OCI-LY1 (cell line): ENCODE data around the gene SLC9A1.

Experiments
- H2AFZ ChIP-seq: fragments of 200-600 bp; sonication (generic), shearing (Covaris generic); 2 replicates; pipeline ENCODE4 v1.6.0; 2014; ENCODE audit warnings: antibody characterized with exemption, mild to moderate bottlenecking, low read length
- H3F3A ChIP-seq: fragments of 200-600 bp; sonication (generic), shearing (Covaris generic); 2 replicates; pipeline ENCODE4 v1.6.0; 2014; ENCODE audit warnings: mild to moderate bottlenecking, antibody characterized with exemption, low read length, moderate library complexity; ENCODE audit not compliant: insufficient read depth
- H3K27ac ChIP-seq: fragments of 200-600 bp; sonication (generic); 2 replicates; pipeline ENCODE4 v1.5.1; 2014; ENCODE audit warnings: low read length, mixed run types, mild to moderate bottlenecking, low read depth; ENCODE audit not compliant: poor library complexity, severe bottlenecking
- H3K27me3 ChIP-seq: fragments of 200-600 bp; sonication (generic); 2 replicates; pipeline ENCODE4 v1.6.0; 2014; ENCODE audit warnings: antibody characterized with exemption, mild to moderate bottlenecking, low read length, moderate library complexity; ENCODE audit not compliant: insufficient read depth
- H3K36me3 ChIP-seq: fragments of 200-600 bp; sonication (generic); 2 replicates; pipeline ENCODE4 v1.6.1; 2014; ENCODE audit warnings: mild to moderate bottlenecking, antibody characterized with exemption, low read length, moderate library complexity, mixed read lengths; ENCODE audit not compliant: insufficient read depth
- H3K4me1 ChIP-seq: fragments of 200-600 bp; sonication (generic); 2 replicates; pipeline ENCODE4 v1.5.1; 2014; ENCODE audit warnings: mild to moderate bottlenecking, low read length, moderate library complexity; ENCODE audit not compliant: insufficient read depth, severe bottlenecking
- H3K4me2 ChIP-seq: fragments of 200-600 bp; sonication (generic), shearing (Covaris generic); 2 replicates; pipeline ENCODE4 v1.6.1; 2014; ENCODE audit warnings: low read length
- H3K4me3 ChIP-seq: fragments of 200-600 bp; sonication (generic); 2 replicates; pipeline ENCODE4 v1.5.1; 2014; ENCODE audit warnings: low read length, low read depth, mild to moderate bottlenecking, mixed read lengths; ENCODE audit not compliant: poor library complexity, severe bottlenecking
- H3K79me2 ChIP-seq: fragments of 200-600 bp; shearing (Covaris generic); 2 replicates; pipeline ENCODE4 v1.6.1; 2016; ENCODE audit warnings: mixed run types, low read length, mixed read lengths; ENCODE audit not compliant: insufficient read depth
- H3K9ac ChIP-seq: fragments of 200-600 bp; sonication (generic), shearing (Covaris generic); 2 replicates; pipeline ENCODE4 v1.6.1; 2014; ENCODE audit warnings: mild to moderate bottlenecking, low read length, mixed read lengths
- H3K9me2 ChIP-seq: fragments of 200-600 bp; sonication (generic), shearing (Covaris generic); 2 replicates; pipeline ENCODE4 v1.6.1; 2014; ENCODE audit warnings: low read depth, mild to moderate bottlenecking, low read length, mixed read lengths
- H3K9me3 ChIP-seq: fragments of 200-600 bp; shearing (Covaris generic); 2 replicates; pipeline ENCODE4 v1.6.1; 2014; ENCODE audit warnings: low read length, mixed read lengths
- H4K20me1 ChIP-seq: fragments of 200-600 bp; sonication (generic), shearing (Covaris generic); 2 replicates; pipeline ENCODE4 v1.6.0; 2016; ENCODE audit warnings: mild to moderate bottlenecking, low read length; ENCODE audit not compliant: insufficient read depth
- EZH2 ChIP-seq: fragments of 200-600 bp; sonication (generic), shearing (Covaris generic); IDR thresholded peaks from 2 replicates; pipeline ENCODE4 v1.8.0; 2017; ENCODE audit warnings: borderline replicate concordance, mixed run types, mild to moderate bottlenecking, antibody characterized with exemption, low read length, moderate library complexity, mixed read lengths
- TF ChIP-seq, protein P1 (sequence below): fragments of 200-600 bp; sonication (generic), shearing (Covaris generic); IDR thresholded peaks from 2 replicates; pipeline ENCODE4 v1.5.1; 2017; ENCODE audit warnings: mild to moderate bottlenecking, antibody characterized with exemption, low read length, moderate library complexity, mixed read lengths

Gene SLC9A1

DNA sequence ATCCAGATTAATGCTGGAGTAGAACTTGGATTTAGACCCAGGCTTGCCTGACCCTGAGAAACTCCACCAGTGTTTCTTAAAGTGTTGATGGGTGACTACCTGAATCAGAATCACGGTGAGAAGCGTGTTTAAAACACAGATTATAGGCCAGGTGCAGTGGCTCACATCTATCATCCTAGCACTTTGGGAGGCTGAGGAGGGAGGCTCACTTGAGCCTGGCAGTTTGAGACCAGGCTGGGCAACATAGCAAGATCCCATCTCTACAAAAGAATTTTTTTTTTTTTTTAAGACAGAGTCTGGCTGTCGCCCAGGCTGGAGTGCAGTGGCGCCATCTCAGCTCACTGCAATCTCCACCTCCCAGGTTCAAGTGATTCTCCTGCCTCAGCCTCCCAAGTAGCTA, 86.0 kb downstream of the SLC9A1 start:
- H3K4me2 ChIP-seq, result no peak overlapping the region
- peaks cover 30% of the 10 kb centered on the region for H3K4me1 ChIP-seq
- no peak overlapping the region for H3K27ac ChIP-seq
- H3K9ac ChIP-seq, result no peak overlapping the region
- H4K20me1 ChIP-seq, result no peaks in the 10 kb centered on the region
- no peaks in the 10 kb centered on the region for H3K9me3 ChIP-seq
- no peak overlapping the region for H2AFZ ChIP-seq
- H3K27me3 ChIP-seq, result no peaks in the 10 kb centered on the region
- H3K79me2 ChIP-seq, result no peaks in the 10 kb centered on the region
- H3K36me3 ChIP-seq, result no peaks in the 10 kb centered on the region
- TF ChIP-seq, protein P1, sequence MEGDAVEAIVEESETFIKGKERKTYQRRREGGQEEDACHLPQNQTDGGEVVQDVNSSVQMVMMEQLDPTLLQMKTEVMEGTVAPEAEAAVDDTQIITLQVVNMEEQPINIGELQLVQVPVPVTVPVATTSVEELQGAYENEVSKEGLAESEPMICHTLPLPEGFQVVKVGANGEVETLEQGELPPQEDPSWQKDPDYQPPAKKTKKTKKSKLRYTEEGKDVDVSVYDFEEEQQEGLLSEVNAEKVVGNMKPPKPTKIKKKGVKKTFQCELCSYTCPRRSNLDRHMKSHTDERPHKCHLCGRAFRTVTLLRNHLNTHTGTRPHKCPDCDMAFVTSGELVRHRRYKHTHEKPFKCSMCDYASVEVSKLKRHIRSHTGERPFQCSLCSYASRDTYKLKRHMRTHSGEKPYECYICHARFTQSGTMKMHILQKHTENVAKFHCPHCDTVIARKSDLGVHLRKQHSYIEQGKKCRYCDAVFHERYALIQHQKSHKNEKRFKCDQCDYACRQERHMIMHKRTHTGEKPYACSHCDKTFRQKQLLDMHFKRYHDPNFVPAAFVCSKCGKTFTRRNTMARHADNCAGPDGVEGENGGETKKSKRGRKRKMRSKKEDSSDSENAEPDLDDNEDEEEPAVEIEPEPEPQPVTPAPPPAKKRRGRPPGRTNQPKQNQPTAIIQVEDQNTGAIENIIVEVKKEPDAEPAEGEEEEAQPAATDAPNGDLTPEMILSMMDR, result no peak
- TF ChIP-seq EZH2, result no peak
- H3K9me2 ChIP-seq, result no peaks in the 10 kb centered on the region
- no peaks in the 10 kb centered on the region for H3F3A ChIP-seq
- no peak overlapping the region for H3K4me3 ChIP-seq

DNA sequence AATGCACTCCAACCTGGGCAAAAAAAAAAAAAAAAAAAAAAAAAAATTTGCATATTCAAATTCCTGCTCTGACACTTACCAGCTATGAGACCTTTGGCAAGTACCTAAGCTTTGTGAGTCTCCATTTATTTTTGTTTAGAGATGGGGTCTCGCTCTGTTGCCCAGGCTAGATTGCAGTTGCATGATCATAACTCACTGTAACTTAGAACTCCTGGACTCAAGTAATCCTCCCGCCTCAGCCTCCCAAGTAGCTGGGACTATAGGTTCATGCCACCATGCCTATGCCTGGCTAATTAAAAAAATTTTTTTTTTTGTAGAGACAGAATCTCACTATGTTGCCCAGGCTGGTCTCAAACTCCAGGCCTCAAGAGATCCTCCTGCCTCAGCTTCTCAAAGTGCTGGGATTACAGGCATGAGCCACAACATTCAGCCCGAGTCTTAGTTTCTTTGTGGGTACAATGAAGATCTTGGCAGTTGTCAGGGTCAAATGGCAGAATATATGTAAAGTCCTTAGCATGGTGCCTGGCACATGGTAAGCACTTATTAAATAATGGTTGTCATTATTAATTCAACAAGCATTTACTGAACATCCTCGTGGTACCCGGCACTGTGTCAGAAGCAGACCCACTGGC, 88.8 kb downstream of the SLC9A1 start:
- H3K4me1 ChIP-seq, result peaks cover 23% of the 10 kb centered on the region
- H3K9me3 ChIP-seq, result no peaks in the 10 kb centered on the region
- no peaks in the 10 kb centered on the region for H3K79me2 ChIP-seq
- H4K20me1 ChIP-seq, result no peaks in the 10 kb centered on the region
- no peak overlapping the region for H3K9ac ChIP-seq
- no peaks in the 10 kb centered on the region for H3K9me2 ChIP-seq
- no peak overlapping the region for H3K27ac ChIP-seq
- no peaks in the 10 kb centered on the region for H3K27me3 ChIP-seq
- no peak overlapping the region for H3K4me2 ChIP-seq
- TF ChIP-seq EZH2, result no peak
- TF ChIP-seq, protein P1, result no peak
- H3K4me3 ChIP-seq, result no peak overlapping the region
- H2AFZ ChIP-seq, result no peak overlapping the region
- H3F3A ChIP-seq, result no peaks in the 10 kb centered on the region
- H3K36me3 ChIP-seq, result no peaks in the 10 kb centered on the region

DNA sequence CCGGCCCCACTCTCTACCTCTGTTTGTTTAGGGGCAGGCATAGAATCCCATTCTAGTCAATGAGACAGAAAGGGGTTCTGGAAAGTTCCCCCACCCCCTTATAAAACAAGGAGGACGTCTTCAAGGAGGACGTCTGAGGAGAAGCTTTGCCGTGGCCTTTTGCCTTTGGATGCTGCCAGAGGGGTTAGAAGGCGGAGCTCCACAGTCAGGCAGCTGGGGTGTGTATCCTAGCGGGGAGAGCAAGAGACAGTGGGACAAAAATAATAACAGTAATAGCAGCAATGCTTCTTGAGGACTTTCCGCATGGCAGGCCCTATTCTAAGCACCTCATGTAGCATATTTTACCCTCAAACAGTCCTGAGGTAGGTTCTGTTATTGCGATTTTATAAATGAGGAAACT, 94.0 kb downstream of the SLC9A1 start:
- Histone ChIP-seq H3K9me2 (no peaks in the 10 kb centered on the region), H3K4me2 (no peak overlapping the region), H2AFZ (no peak overlapping the region), H3F3A (no peaks in the 10 kb centered on the region), H3K9ac (no peak overlapping the region), H3K27me3 (no peaks in the 10 kb centered on the region; the same call in 1 of the 2 replicates), H3K4me3 (no peak overlapping the region), H3K9me3 (no peaks in the 10 kb centered on the region), H3K79me2 (no peaks in the 10 kb centered on the region), H3K36me3 (no peaks in the 10 kb centered on the region), H3K27ac (no peak overlapping the region), H4K20me1 (no peaks in the 10 kb centered on the region), H3K4me1 (no peaks in the 10 kb centered on the region)
- TF ChIP-seq EZH2, result no peak
- TF ChIP-seq, protein P1, result no peak
